Coronary artery (tissue), 2 donors: Measurements from ENCODE around the gene TAS2R50.

Experiments
- DNase-seq: peaks from one replicate; pipeline ENCODE4 v3.0.0-alpha.2; 2017; ENCODE audit warnings: low spot score
- H3K27ac ChIP-seq, 2 donors: fragments of 200-600 bp; sonication (generic); one replicate each; pipeline ENCODE4 v1.5.1; 2016 to 2019
- H3K4me3 ChIP-seq: fragments of 200-600 bp; sonication (generic); 2 replicates; pipeline ENCODE4 v1.5.1; 2016; ENCODE audit warnings: mild to moderate bottlenecking, moderate library complexity
- TF ChIP-seq, protein P1 (sequence below): fragments of 200-600 bp; sonication (generic); IDR thresholded peaks from one replicate; pipeline ENCODE4 v1.5.1; 2019; ENCODE audit warnings: antibody characterized with exemption

The TAS2R50 gene

DNA sequence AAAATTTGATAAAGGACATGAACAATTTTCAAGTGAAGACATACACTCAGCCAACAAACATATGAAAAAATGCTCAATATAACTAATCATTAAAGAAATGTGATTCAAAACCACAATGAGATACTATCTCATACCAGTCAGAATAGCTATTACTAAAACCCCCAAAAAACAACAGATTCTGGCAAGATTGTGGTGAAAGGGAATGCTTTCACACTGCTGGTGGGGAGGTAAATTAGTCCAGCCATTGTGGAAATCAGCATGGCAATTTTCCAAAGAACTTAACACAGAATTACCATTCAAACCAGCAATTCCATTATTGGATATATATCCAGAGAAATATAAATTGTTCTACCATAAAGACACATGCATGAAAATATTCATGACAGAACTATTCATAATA lies 29.0 kb downstream of the TAS2R50 start:
- H3K4me3 ChIP-seq, result no peak overlapping the region
- no peak overlapping the region for H3K27ac ChIP-seq
- DNase-seq, result no peak
- TF ChIP-seq, protein P1, sequence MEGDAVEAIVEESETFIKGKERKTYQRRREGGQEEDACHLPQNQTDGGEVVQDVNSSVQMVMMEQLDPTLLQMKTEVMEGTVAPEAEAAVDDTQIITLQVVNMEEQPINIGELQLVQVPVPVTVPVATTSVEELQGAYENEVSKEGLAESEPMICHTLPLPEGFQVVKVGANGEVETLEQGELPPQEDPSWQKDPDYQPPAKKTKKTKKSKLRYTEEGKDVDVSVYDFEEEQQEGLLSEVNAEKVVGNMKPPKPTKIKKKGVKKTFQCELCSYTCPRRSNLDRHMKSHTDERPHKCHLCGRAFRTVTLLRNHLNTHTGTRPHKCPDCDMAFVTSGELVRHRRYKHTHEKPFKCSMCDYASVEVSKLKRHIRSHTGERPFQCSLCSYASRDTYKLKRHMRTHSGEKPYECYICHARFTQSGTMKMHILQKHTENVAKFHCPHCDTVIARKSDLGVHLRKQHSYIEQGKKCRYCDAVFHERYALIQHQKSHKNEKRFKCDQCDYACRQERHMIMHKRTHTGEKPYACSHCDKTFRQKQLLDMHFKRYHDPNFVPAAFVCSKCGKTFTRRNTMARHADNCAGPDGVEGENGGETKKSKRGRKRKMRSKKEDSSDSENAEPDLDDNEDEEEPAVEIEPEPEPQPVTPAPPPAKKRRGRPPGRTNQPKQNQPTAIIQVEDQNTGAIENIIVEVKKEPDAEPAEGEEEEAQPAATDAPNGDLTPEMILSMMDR, result no peak

DNA sequence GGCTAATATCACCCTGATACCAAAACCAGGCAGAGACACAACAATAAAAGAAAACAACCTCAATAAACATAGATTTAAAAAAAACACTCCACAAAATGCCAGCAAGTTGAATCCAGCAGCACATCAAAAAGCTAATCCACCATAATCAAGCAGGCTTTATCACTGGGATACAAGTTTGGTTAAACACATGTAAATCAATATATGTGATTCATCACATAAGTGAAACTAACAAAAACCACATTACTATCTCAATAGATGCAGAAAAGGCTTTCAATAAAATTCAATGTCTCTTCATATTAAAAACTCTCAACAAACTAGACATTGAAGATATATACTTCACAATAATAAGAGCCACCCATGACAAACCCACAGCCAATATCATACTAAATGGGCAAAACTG lies 30.6 kb downstream of the TAS2R50 start:
- no peak overlapping the region for H3K4me3 ChIP-seq
- no peak overlapping the region for H3K27ac ChIP-seq
- TF ChIP-seq, protein P1, result no peak
- DNase-seq, result no peak

DNA sequence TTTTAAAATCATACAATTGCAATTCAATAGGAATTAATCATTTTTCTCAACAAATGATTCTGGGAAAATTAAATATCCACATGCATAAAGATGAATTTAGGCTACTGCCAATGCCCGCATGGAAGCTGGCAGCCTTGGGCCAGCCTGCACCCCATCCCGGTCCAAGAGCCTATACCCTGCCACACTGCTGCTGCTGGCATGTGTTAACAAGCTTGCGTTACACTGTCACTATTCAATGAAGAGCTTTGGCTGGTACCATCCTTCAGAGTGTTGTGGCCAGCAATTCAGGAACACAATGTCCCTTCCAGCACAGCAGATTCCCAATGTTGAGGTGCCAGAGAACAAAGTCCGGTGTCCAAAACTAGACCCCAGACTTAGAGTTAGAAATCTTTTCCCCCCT lies 34.1 kb downstream of the TAS2R50 start:
- DNase-seq, result no peak
- TF ChIP-seq, protein P1, result no peak
- no peak overlapping the region for H3K4me3 ChIP-seq
- no peak overlapping the region for H3K27ac ChIP-seq

DNA sequence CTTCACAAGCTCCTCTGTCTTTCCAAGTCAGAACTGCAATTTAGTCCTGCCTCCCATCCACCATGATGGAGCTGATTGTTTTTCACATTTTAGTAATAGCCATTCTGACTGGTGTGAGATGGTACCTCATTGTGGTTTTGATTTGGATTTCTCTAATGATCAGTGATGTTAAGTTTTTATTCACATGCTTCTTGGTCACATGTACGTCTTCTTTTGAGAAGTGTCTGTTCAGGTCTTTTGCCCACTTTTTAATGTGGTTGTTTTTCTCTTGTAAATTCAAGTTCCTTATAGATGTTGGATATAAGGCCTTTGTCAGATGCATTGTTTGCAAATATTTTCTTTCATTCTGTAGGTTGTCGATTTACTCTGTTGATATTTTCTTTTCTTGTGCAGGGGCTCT lies 43.5 kb downstream of the TAS2R50 start:
- TF ChIP-seq, protein P1, result no peak
- H3K27ac ChIP-seq, result no peak overlapping the region
- DNase-seq, result no peak
- no peak overlapping the region for H3K4me3 ChIP-seq

DNA sequence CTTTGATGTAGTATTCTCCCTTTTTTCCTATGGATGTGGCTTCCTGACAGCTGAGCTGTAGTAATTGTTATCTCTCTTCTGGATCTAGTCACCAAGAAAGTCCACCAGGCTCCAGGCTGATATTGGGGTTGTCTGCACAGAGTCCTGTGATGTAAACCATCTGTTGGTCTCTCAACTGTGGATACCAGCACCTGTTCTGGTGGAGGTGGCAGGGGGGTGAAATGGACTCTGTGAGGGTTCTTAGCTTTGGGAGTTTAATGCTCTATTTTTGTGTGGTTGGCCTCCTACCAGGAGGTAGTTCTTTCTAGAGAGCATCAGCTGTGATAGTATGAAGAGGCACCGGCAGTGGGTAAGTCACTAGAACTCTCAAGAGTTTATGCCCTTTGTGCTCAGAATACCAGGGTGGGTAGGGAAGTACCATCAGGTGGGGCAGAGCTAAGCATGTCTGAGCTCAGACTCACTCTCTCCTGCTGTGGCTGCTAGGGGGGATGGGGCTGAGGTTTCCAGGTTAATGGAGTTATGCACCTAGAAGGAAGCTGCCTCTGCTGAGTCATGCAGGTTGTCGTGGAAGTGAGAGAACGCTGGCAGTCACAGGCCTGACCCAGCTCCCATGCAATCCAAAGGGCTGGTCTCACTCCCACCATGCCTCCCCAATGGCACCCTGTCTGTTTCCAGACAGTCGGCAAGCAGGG lies 44.6 kb downstream of the TAS2R50 start:
- DNase-seq, result no peak
- TF ChIP-seq, protein P1, result no peak

DNA sequence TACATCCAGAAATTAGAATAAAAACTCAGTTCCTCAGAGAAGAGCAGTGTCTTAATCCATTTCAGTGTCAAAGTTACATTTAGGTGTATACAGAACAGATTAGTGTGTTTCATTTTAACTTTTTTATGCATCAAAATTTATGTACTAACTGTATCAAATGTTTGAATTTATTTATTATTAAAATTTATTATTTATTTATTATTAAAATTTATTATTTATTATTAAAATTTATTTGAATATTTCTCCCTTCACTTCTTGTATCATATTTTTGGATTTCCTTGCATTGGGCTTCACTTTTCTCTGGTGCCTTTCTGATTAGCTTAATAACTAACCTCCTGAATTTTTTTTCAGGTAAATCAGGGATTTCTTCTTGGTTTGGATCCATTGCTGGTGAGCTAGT lies 45.3 kb downstream of the TAS2R50 start:
- DNase-seq, result no peak
- Histone ChIP-seq H3K4me3 (no peak overlapping the region), H3K27ac (no peak overlapping the region)
- TF ChIP-seq, protein P1, result no peak

More for the DNA sequence above, 44.6 kb downstream of the TAS2R50 start:
- Histone ChIP-seq H3K4me3 (no peak overlapping the region), H3K27ac (no peak overlapping the region)

DNA sequence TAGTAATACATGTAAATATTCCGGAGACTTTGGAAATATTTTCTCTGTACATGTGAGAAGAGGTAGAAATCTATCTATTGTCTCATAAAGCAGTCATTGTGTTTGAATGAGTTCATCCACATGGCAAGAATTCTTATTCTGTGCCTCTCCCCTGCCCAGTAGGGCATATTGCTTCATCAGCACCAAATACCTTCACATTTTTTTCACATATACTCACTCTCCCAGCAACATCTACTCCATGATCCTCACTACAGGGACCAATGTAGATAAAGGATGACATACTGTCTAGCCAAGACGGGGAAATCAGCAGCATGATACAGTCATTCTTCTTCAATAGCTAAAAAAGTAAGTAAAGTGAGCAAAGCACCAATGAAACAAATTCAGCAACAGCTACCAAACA lies 46.3 kb downstream of the TAS2R50 start:
- TF ChIP-seq, protein P1, result no peak
- no peak for DNase-seq
- Histone ChIP-seq H3K4me3 (no peak overlapping the region), H3K27ac (no peak overlapping the region)
